GM04503 (cell line): ENCODE measurements around the gene AHNAK.
A peak's percentile ranks its signal among the peaks of the same experiment; 100 is the strongest.

Experiments used
- DNase-seq: peaks from one replicate; pipeline ENCODE4 v3.0.0-alpha.2; 2012; ENCODE audit warnings: low read depth

AHNAK gene

DNA sequence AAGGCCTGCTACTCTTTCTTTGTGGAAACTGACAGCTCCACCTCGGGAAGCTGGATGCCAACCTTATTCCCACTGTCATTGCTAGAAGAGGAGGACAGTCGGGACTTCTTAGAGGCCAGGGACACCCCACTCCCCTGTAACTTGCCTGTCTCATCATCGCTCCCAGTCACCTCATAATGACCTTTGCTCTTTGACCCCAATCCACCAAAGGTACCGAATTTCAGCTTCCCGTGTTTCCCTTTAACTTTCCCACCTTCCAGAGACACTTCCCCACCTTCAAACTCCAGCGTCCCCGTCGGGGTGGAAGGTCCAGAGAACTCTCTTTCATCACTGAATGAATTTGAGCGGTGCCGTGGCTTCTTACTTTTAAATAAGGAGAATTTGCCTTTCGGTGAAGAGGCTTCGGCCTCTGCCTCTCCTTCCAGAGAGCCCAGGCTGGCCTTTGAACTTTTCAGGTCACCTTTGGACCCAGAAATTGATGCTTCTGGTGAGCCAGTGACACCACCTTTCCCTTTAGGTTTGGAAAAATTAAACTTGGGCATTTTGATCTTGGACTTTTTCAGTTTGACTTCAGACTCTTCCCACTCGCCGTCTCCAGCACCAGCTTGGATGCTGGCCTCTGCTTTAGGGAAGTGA, 29.8 kb downstream of the AHNAK start:
- DNase-seq, result no peak

GRCh38 chr11:62514151-62514550, 32.5 kb downstream of the AHNAK start:
- no peak for DNase-seq

DNA sequence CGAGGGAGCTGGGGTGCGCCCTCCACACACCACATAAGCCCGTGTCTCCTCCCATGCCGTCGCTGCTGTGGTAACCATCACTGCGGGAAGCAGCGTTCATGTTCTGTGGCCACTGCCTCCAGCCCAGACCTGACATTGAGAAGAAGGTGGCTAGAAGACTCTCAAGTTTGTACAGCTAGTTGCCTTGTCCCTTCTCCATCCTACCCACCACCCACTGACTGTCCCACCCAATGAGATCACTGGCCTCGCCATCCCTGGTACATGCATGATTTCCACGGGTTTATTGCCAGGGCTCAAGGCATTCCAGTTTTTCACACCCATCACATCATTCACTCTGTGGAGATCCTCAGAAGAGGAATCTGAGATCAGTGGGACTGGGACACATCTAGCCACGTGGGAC, 33.0 kb downstream of the AHNAK start:
- no peak for DNase-seq

DNA sequence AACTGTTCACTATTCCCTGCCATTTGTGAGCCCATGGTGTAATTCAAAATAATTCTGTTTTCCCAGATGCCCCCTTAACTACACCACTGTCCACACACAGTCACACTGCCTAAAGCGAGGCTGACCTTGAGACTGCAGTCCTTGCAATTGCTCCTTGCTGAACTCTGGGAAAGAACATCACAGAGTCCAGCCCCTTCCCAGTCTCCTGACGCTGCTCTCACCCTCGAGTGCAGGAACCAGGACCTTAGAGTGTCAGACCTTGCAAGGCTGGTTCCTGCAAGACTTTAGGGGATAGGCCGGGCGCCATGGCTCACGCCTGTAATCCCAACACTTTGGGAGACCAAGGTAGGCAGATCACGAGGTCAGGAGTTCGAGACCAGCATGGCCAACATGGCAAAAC, 33.6 kb downstream of the AHNAK start:
- DNase-seq, result no peak

DNA sequence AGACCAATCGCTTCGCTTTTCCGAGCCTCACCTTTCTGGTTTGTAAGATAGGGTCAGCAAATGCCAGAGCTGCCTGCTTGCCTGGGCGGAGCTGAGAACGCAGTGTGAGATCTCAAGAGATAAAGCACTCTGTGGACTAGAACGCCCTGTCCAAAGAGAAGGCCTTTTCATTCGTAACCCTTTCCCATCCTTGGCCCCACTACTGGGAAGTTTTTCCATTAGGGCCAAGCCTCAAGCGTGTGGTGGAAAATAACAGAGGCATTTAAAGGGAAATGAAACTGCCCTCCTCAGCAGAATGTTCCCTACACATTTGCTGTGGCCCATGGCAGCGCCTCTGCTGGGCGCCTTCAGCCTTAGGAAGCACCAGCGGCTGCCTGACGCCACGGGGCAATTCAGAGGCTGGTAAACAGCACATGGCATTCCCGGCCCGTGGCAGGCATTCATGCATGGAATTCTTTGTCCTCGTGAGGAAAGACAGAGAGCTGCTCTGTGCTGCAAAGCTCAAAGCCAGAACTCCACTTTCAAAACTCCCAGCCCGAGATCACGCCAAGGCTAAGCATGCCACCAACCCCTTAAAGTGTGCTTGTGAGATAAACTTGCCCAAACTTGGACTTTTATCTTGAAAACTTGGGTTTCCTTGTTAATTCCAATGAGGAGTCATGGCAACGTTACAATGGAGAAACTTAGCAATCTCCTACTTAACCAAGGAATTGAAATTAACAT, 38.1 kb downstream of the AHNAK start:
- peak; percentile 67 for DNase-seq

DNA sequence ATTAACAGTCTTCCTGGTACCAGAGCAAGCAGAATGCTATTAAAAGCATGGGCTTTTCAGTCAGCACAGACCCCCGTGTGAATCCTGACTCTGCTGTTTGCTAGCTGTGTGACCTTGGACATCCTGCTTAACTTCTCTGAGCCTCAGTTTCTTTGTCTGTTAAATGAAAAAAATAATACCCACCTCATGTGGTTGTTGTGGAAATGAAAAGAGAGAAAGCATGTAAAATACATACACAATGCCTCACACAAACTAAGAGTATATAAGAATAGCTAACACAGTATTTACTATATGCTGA, 39.5 kb downstream of the AHNAK start:
- DNase-seq, result no peak

- DNase-seq, result no peak
Measured at GRCh38 chr11:62506413-62507124, 40.0 kb downstream of the AHNAK start.

DNA sequence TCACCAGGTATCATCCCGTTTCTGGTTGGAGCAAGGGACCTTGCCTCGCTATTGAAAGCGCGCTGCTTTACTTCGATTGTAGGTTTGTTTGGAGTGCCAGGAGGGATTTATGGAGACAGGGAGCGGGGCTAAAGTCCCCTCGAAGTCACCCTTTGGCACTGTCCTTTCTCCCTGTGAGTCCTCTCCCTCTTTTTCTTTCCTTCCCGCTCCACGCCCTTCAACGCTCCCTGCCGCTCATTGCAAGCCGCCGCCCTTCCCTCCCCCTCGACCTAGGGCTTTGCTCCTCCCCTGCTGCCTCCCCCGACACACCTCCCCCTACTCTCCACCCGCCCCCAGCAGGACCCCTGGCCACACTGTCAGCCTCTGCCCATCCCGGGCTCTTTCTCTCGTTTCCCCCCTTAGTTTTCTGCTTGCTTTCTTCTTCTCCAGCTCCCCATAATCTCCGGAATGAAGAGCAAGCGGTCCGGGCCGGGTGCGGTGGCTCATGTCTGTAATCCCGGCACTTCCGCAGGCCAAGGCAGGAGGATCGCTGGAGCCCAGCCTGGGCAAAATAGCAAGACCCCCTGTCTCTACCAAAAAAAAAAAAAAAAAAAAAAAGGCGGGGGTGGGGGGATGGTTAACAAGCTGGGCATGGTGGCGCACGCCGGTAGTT, 41.0 kb downstream of the AHNAK start:
- no peak for DNase-seq

- DNase-seq, result no peak
Measured at GRCh38 chr11:62505059-62505439, 41.6 kb downstream of the AHNAK start.

GRCh38 chr11:62504158-62504973, 42.2 kb downstream of the AHNAK start:
- no peak for DNase-seq

- DNase-seq, result no peak
Measured at GRCh38 chr11:62502030-62502730, 44.4 kb downstream of the AHNAK start.

- DNase-seq, result peak; percentile 37
Measured at GRCh38 chr11:62501432-62501891, 45.1 kb downstream of the AHNAK start.

DNA sequence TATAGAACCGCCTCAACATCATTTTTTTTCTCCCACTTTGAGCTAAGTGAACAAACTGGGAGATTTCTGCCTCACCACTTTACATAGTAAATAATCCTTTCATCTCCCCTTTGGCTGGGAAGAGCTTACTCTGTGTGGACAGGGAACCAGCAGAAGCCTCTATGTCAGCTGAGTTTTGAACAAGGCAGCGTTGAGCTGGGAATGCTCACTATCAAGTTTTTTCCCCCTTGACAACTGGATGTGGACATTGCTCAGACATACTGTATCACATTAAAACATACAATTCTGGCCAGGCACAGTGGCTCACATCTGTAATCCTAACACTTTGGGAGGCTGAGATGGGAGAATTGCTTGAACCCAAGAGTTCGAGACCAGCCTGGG, 46.0 kb downstream of the AHNAK start:
- no peak for DNase-seq

DNA sequence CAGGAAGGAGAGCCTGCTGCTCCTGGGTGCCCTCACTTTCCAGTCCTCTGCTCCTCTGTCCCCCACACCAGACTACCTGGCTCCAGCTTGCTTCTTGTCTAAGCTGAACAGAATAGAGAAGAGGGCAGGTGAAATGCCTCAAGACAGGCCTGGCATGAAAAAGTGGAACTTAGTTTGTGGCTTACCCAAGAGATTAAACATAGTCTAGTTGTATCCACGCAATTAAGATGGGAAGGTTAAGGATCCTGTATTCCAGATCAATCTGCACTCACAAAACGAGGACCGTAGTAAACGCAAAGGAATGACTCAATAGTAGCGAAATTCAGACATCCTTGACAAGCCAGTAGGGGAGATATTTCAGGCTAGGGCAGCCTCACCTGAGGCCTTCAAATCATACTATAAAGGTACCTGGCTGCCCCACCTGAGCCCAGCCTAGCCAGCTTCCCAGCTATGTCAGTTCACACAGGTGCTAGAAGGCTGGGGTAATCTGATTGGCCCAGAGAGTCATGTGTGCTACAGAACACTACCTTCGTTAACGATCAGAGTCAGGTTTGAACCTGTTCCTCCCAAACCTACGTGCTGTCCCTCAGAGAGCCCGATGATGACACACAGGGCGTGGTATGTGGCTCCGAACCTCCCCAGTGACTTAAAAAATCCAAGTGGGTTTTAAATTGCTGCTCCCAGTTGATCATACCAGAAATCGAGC, 46.5 kb downstream of the AHNAK start:
- DNase-seq, result no peak

DNA sequence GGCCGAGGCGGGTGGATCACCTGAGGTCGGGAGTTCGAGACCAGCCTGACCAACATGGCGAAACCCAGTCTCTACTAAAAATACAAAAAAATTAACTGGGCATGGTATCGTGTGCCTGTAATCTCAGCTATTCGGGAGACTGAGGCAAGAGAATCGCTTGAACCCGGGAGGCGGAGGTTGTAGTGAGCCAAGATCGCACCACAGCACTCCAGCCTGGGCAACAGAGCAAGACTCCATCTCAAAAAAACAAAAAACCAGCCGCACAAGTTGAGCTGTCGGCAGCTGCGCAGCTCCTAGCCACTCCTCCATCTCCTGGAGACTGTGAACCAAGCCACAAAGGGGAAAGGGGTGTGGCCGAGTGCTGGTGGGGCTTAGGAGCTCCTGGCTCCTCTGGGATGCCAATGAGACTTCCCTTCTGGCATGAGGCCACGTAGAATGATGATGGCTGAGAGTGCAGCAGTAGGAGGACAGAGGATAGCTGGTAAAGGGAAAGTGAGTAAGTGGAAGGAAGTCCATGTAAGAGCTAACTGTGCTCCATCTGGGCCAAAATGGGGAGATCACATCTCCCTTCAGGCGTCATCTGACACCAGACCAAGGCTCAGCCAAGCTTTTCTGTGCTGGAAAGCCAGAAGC, 47.2 kb downstream of the AHNAK start:
- peak; percentile 67 for DNase-seq

- no peak for DNase-seq
Measured at GRCh38 chr11:62498492-62499286, 47.9 kb downstream of the AHNAK start.

DNA sequence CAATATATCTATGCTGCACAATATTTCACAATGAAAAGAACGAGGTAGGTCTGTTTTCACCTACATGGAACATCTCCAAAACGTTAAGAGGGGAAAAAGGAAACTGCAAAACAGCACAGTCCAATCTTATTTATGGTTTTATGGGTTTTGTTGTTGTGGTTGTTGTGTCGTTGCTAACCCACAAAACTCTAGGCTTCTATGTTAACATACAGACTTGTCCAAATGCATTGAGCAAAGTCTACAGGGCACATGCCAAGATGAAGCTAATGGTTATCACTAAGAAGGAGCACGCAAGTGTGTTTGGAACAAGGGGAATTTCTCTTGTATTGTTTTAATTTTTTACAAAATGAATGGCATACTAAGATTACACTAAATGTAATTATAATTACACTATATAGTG, 48.6 kb downstream of the AHNAK start:
- no peak for DNase-seq

- DNase-seq, result peak; percentile 57
Measured at GRCh38 chr11:62497132-62497801, 49.3 kb downstream of the AHNAK start.

GRCh38 chr11:62496676-62497075, 49.9 kb downstream of the AHNAK start:
- DNase-seq, result no peak
